SK-N-SH (cell line): ENCODE data around the gene HRH2. TPM values are rescaled to one million over a fixed set of nuclear protein-coding genes. Genes with fewer than 3 reads are reported as not detected.

Experiments
- CTCF ChIA-PET: fragments of 300-600, 350-600 bp; formaldehyde crosslinking; extraction: SDS; loops from one replicate; lab custom pipeline; 2021; lab: Yijun Ruan, JAX
- POLR2A ChIA-PET: fragments of 350-600 bp; sonication (Branson Sonifier 250); formaldehyde crosslinking; extraction: SDS; loops from one replicate; lab custom pipeline; 2020; ENCODE audit warnings: antibody characterized with exemption, inconsistent platforms; lab: Yijun Ruan, JAX
- DNase-seq: peaks from one replicate; pipeline ENCODE4 v3.0.0; 2012
- H2AFZ ChIP-seq: fragments of 200-600 bp; sonication (generic); 2 replicates; pipeline ENCODE4 v1.8.1; 2016; ENCODE audit warnings: antibody characterized with exemption, mild to moderate bottlenecking, low read depth
- H3F3A ChIP-seq: fragments of 200-600 bp; sonication (generic); replicated peaks from 2 replicates; pipeline ENCODE3; 2016; ENCODE audit warnings: antibody characterized with exemption, mild to moderate bottlenecking; ENCODE audit not compliant: insufficient read depth
- H3K27ac ChIP-seq, 2 experiments: fragments of 200-500 bp in 1 of 2; fragments of 200-600 bp in 1 of 2; sonication (Bioruptor generic) in 1 of 2; sonication (generic), shearing (Covaris generic) in 1 of 2; 2 replicates each; pipeline versions ENCODE4 v1.5.1 to v1.6.1; 2014 to 2016; ENCODE audit warnings: low read depth in 2 of 2, inconsistent platforms in 1 of 2, low read length in 1 of 2, mild to moderate bottlenecking in 1 of 2, mixed read lengths in 1 of 2
- H3K27me3 ChIP-seq: fragments of 200-600 bp; sonication (generic), shearing (Covaris generic); 2 replicates; pipeline ENCODE4 v1.6.1; 2016; ENCODE audit warnings: mixed run types; ENCODE audit not compliant: insufficient read depth
- H3K36me3 ChIP-seq, 2 experiments: fragments of 200-500 bp in 1 of 2; fragments of 200-600 bp in 1 of 2; sonication (Bioruptor generic) in 1 of 2; sonication (generic) in 1 of 2; replicated peaks in 1 of 2; 2 replicates each; pipeline versions ENCODE3 to v1.5.1; 2014 to 2016; ENCODE audit warnings: low read length in 1 of 2, mild to moderate bottlenecking in 1 of 2; ENCODE audit not compliant: insufficient read depth in 2 of 2, control insufficient read depth in 1 of 2
- H3K4me1 ChIP-seq, 2 experiments: fragments of 200-500 bp in 1 of 2; fragments of 200-600 bp in 1 of 2; sonication (Bioruptor generic) in 1 of 2; sonication (generic), shearing (Covaris generic) in 1 of 2; 2 replicates each; pipeline versions ENCODE4 v1.5.1 to v1.6.1; 2014 to 2016; ENCODE audit warnings: low read depth in 1 of 2, low read length in 1 of 2, mixed run types in 1 of 2; ENCODE audit not compliant: insufficient read depth in 2 of 2, control insufficient read depth in 1 of 2
- H3K4me2 ChIP-seq: fragments of 200-600 bp; sonication (generic), shearing (Covaris generic); 2 replicates; pipeline ENCODE4 v1.6.1; 2017; ENCODE audit warnings: mixed run types
- H3K4me3 ChIP-seq, 2 experiments: fragments of 200-500 bp in 1 of 2; fragments of 200-600 bp in 1 of 2; sonication (Bioruptor generic) in 1 of 2; sonication (generic), shearing (Covaris generic) in 1 of 2; 2 replicates each; pipeline versions ENCODE4 v1.5.1 to v1.8.1; 2014 to 2016; ENCODE audit warnings: low read depth in 2 of 2, inconsistent platforms in 1 of 2, low read length in 1 of 2, mild to moderate bottlenecking in 1 of 2, mixed read lengths in 1 of 2, moderate library complexity in 1 of 2
- H3K79me2 ChIP-seq: fragments of 200-600 bp; sonication (generic); 2 replicates; pipeline ENCODE4 v1.8.1; 2017; ENCODE audit warnings: mild to moderate bottlenecking; ENCODE audit not compliant: insufficient read depth
- H3K9ac ChIP-seq: fragments of 200-600 bp; sonication (generic); 2 replicates; pipeline ENCODE4 v1.6.1; 2017; ENCODE audit warnings: mixed run types
- H3K9me2 ChIP-seq: fragments of 200-600 bp; sonication (generic); 2 replicates; pipeline ENCODE4 v1.6.1; 2017; ENCODE audit warnings: mixed run types
- H3K9me3 ChIP-seq: fragments of 200-600 bp; sonication (generic); 2 replicates; pipeline ENCODE4 v1.6.1; 2017; ENCODE audit warnings: mixed run types, mild to moderate bottlenecking, moderate library complexity
- H4K20me1 ChIP-seq: fragments of 200-600 bp; sonication (generic); 2 replicates; pipeline ENCODE4 v1.6.1; 2017; ENCODE audit warnings: mild to moderate bottlenecking, mixed run types; ENCODE audit not compliant: insufficient read depth
- CTCF ChIP-seq: fragments of 200-600 bp; sonication (generic); IDR thresholded peaks from 2 replicates; pipeline ENCODE4 v1.6.1; 2017; ENCODE audit warnings: antibody characterized with exemption, mild to moderate bottlenecking, moderate library complexity
- EZH2phosphoT487 ChIP-seq: fragments of 200-600 bp; sonication (generic); IDR thresholded peaks from 2 replicates; pipeline ENCODE4 v1.6.1; 2017; ENCODE audit warnings: low read depth, mixed run types, mild to moderate bottlenecking, antibody characterized with exemption, moderate library complexity, borderline replicate concordance
- FOSL2 ChIP-seq: IDR thresholded peaks from 2 replicates; pipeline ENCODE4 v1.4.0; 2012; ENCODE audit warnings: low read depth, mild to moderate bottlenecking, moderate library complexity, borderline replicate concordance
- FOXM1 ChIP-seq: IDR thresholded peaks from 2 replicates; pipeline ENCODE4 v1.4.0; 2012; ENCODE audit warnings: low read depth, mild to moderate bottlenecking
- GABPA ChIP-seq: IDR thresholded peaks from 2 replicates; pipeline ENCODE4 v1.4.0; 2012; ENCODE audit warnings: low read depth, mild to moderate bottlenecking
- MEF2A ChIP-seq: IDR thresholded peaks from 2 replicates; pipeline ENCODE4 v1.4.0; 2012; ENCODE audit warnings: low read depth, borderline replicate concordance
- NRF1 ChIP-seq: IDR thresholded peaks from 2 replicates; pipeline ENCODE4 v1.6.1; 2012; ENCODE audit warnings: low read depth, mild to moderate bottlenecking, low read length
- POLR2AphosphoS5 ChIP-seq: IDR thresholded peaks from 2 replicates; pipeline ENCODE4 v1.6.1; 2012; ENCODE audit warnings: low read depth, low read length
- RXRA ChIP-seq: IDR thresholded peaks from 2 replicates; pipeline ENCODE4 v1.4.0; 2012; ENCODE audit warnings: low read depth, mild to moderate bottlenecking, borderline replicate concordance
- SMC3 ChIP-seq: IDR thresholded peaks from 2 replicates; pipeline ENCODE4 v1.6.1; 2012; ENCODE audit warnings: low read depth, low read length, improper control_type of control experiment
- TAF1 ChIP-seq: IDR thresholded peaks from 2 replicates; pipeline ENCODE4 v1.6.1; 2012; ENCODE audit warnings: low read depth, mild to moderate bottlenecking, low read length, moderate library complexity, borderline replicate concordance
- TCF12 ChIP-seq: IDR thresholded peaks from 2 replicates; pipeline ENCODE4 v1.4.0; 2012
- ZBTB33 ChIP-seq: IDR thresholded peaks from 2 replicates; pipeline ENCODE4 v1.4.0; 2012; ENCODE audit warnings: low read depth, borderline replicate concordance
- WGBS: methylation state at CpG from one replicate; pipeline ENCODE4 v1.1.6; 2017; ENCODE audit warnings: low lambda C conversion rate; 5-methylcytosine and 5-hydroxymethylcytosine counted together
- polyA plus RNA-seq, 3 experiments: library from polyadenylated mRNA; depleted of rRNA; stranded (reverse); fragments of >200 nt; gene quantifications; 2 replicates each; pipeline ENCODE4 v1.2.3, GENCODE V29; 2012
- TF ChIP-seq, protein P1 (sequence below): IDR thresholded peaks from 2 replicates; pipeline ENCODE4 v1.4.0; 2012; ENCODE audit warnings: low read depth, borderline replicate concordance
- TF ChIP-seq, protein P2 (sequence below): IDR thresholded peaks from 2 replicates; pipeline ENCODE4; 2012
- TF ChIP-seq, protein P3 (sequence below): fragments of 150-350 bp; IDR thresholded peaks from 2 replicates; pipeline ENCODE4 v1.6.1; 2017; ENCODE audit warnings: antibody characterized with exemption, low read length, low read depth, borderline replicate concordance

HRH2 gene
- polyA plus RNA-seq, 1 of the 3 experiments (the other 2 are of a cell fraction) = 0.08 TPM

- CTCF ChIA-PET = interaction anchor here (0.9 to 10.1 kb wide), 4 partner anchors 10 to 177 kb away, joined by 4 to 57 read pairs (median 8); no protein-coding TSS in a partner anchor
These were observed 53.8 kb downstream of the HRH2 start for GRCh38 chr5:175711472-175712312.

DNA sequence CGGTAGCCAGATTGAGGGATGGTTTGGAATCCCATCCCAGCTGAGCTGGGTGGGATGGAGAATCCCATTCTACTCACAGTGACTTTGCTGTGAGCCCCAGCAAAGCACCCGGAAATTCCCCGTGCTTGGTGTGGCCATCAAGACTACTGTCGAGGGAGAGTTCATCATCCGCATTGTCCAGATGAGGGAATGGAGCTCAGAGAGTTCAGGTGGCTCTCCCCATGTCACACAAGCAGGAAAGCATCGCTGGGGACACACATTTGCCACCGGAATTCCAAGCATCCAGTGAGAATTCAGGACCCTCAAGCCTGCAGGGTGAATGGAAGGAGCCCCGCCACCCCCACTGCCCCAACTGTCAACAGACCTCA lies 54.4 kb downstream of the HRH2 start:
- Histone ChIP-seq H3K9ac (no peak overlapping the region), H3K4me1 (peaks cover 0 to 9% of the 10 kb centered on the region in 2 experiments; a peak in 1 of 4 replicates), H3K27ac (no peak overlapping the region), H3K9me2 (no peaks in the 10 kb centered on the region), H3K79me2 (no peaks in the 10 kb centered on the region), H3K4me2 (no peak overlapping the region), H3K27me3 (no peaks in the 10 kb centered on the region), H3K9me3 (no peaks in the 10 kb centered on the region), H2AFZ (no peak overlapping the region), H3K4me3 (no peak overlapping the region), H4K20me1 (no peaks in the 10 kb centered on the region), H3F3A (no peaks in the 10 kb centered on the region), H3K36me3 (no peaks in the 10 kb centered on the region)
- POLR2A ChIA-PET = no interaction called here
- no peak for DNase-seq
- CTCF ChIA-PET = interaction anchor here (1.6 to 10.1 kb wide), 3 partner anchors 10 to 178 kb away, joined by 7 to 57 read pairs (median 10); no protein-coding TSS in a partner anchor
- WGBS = 33% methylated on average over 7 of the region's 8 CpGs
- no peak for TF ChIP-seq GABPA
- TF ChIP-seq NRF1 = no peak
- no peak for TF ChIP-seq RXRA
- no peak for TF ChIP-seq TAF1
- TF ChIP-seq CTCF = no peak
- TF ChIP-seq FOXM1 = no peak
- no peak for TF ChIP-seq TCF12
- TF ChIP-seq, protein P1, sequence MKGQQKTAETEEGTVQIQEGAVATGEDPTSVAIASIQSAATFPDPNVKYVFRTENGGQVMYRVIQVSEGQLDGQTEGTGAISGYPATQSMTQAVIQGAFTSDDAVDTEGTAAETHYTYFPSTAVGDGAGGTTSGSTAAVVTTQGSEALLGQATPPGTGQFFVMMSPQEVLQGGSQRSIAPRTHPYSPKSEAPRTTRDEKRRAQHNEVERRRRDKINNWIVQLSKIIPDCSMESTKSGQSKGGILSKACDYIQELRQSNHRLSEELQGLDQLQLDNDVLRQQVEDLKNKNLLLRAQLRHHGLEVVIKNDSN = no peak
- TF ChIP-seq SMC3 = no peak

More at GRCh38 chr5:175711472-175712312, 53.8 kb downstream of the HRH2 start:
- no peaks in the 10 kb centered on the region for H3K36me3 ChIP-seq
- DNase-seq = no peak
- no peak overlapping the region for H3K27ac ChIP-seq
- H3K4me1 ChIP-seq = peaks cover 0 to 9% of the 10 kb centered on the region in 2 experiments; a peak in 1 of 4 replicates
- no peaks in the 10 kb centered on the region for H3F3A ChIP-seq
- H3K79me2 ChIP-seq = no peaks in the 10 kb centered on the region
- no peak overlapping the region for H2AFZ ChIP-seq
- no peaks in the 10 kb centered on the region for H3K9me2 ChIP-seq
- WGBS = 47% methylated on average over 20 of the region's 20 CpGs
- POLR2A ChIA-PET = no interaction called here
- H3K9me3 ChIP-seq = no peaks in the 10 kb centered on the region
- H4K20me1 ChIP-seq = no peaks in the 10 kb centered on the region
- no peak overlapping the region for H3K9ac ChIP-seq
- H3K27me3 ChIP-seq = no peaks in the 10 kb centered on the region
- no peak for TF ChIP-seq RXRA
- TF ChIP-seq, protein P2, sequence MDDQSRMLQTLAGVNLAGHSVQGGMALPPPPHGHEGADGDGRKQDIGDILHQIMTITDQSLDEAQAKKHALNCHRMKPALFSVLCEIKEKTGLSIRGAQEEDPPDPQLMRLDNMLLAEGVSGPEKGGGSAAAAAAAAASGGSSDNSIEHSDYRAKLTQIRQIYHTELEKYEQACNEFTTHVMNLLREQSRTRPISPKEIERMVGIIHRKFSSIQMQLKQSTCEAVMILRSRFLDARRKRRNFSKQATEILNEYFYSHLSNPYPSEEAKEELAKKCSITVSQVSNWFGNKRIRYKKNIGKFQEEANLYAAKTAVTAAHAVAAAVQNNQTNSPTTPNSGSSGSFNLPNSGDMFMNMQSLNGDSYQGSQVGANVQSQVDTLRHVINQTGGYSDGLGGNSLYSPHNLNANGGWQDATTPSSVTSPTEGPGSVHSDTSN = no peak
- TF ChIP-seq EZH2phosphoT487 = no peak
- no peak for TF ChIP-seq POLR2AphosphoS5
- no peak for TF ChIP-seq FOSL2
- no peak for TF ChIP-seq MEF2A
- no peak for TF ChIP-seq ZBTB33
- TF ChIP-seq, protein P3, sequence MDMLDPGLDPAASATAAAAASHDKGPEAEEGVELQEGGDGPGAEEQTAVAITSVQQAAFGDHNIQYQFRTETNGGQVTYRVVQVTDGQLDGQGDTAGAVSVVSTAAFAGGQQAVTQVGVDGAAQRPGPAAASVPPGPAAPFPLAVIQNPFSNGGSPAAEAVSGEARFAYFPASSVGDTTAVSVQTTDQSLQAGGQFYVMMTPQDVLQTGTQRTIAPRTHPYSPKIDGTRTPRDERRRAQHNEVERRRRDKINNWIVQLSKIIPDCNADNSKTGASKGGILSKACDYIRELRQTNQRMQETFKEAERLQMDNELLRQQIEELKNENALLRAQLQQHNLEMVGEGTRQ = no peak
- H3K4me3 ChIP-seq = no peak overlapping the region
- H3K4me2 ChIP-seq = no peak overlapping the region
